Adipose tissue (tissue), 3 donors: ENCODE measurements around the gene GPC6. TPM values are rescaled to one million over a fixed set of nuclear protein-coding genes. Genes with fewer than 3 reads are reported as not detected.
"Not testable (repeated sequence)": the region's sequence is repeated elsewhere in the genome, so short reads cannot be mapped to it uniquely, and the experiment has no call there.

Source experiments
- H3K27ac ChIP-seq: one replicate; pipeline ENCODE4 v1.5.1; 2013; ENCODE audit warnings: low read depth, low read length
- WGBS, 3 donors: extraction: QIAGEN DNeasy Blood & Tissue Kit; methylation state at CpG; one replicate each; pipeline ENCODE4 v1.1.7; 2013; 5-methylcytosine and 5-hydroxymethylcytosine counted together
- polyA plus RNA-seq, 3 donors: library from polyadenylated mRNA; stranded (reverse); fragments of 200-250 nt; gene quantifications; one replicate each; pipeline ENCODE4 v1.2.3, GENCODE V29; 2013
- donor health status: healthy with polysubstance abuse.
- donor health status: Bipolar disorder and iron deficiency.
- donor health status: healthy.

The GPC6 gene
- polyA plus RNA-seq, 3 donors = 0.72 to 8.5 (median 5.8) TPM

DNA sequence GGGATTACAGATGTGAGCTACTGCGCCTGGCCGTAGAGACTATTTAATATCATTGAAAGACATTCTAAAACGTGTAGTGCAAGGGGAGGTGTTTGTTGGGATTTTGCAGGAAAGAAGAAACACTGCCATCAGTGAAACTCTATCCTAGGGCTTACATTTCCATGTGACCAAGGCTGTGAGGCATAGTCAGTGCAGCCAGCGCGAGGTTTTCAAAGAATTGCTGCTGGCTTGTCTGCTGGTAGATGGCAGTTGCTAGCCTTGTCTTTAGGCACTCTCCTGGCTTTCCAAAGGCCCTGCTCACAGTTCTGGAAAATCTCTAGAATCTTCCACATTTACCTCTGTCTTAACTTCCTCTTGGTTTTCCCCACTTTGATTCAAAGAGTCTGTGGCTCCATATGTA lies 77.5 kb downstream of the GPC6 start:
- 81 to 88% (median 85%) methylated on average over 5 of the region's 5 CpGs for WGBS, 3 donors
- H3K27ac ChIP-seq = no peak overlapping the region

- 40 to 66% (median 56%) methylated on average over 6 of the region's 6 CpGs for WGBS, 3 donors
- H3K27ac ChIP-seq = no peak overlapping the region
Observed at GRCh38 chr13:93304868-93305613, 78.4 kb downstream of the GPC6 start.

DNA sequence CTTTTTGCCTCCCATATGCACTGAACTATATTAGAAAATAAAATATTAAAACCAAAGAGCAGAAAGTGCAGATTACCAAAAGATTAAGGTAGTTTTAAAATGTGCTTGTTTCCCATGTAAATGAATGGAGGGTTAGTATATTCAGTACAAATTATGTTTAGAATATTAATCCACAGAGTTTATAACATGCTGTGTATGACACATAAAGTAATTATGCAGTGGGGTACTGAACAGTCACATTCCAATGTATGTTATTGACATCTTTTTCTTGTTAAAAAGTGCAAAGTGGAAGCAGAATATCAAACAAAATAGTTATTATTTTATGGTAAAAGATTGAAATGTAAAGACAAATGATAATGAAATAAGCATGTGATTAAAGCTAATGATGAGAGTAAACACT lies 79.3 kb downstream of the GPC6 start:
- no peak overlapping the region for H3K27ac ChIP-seq

GRCh38 chr13:93307136-93307535 lies 80.5 kb downstream of the GPC6 start:
- no peak overlapping the region for H3K27ac ChIP-seq

DNA sequence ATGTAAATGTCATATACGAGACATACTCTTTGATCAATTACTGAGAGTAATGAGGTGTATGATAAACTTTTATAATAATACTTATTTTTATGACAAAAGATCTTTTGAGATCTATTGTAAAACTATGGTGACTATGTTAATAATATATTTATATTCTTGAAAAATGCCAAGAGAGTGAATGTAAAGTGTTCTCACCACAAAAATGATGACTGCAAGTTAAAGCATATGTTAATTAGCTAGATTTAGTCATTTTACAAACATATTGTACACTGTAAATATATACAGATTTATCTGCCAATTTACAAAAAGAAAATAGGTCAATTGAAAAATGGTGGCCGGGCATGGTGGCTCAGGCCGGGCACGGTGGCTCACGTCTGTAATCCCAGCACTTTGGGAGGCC lies 81.0 kb downstream of the GPC6 start:
- WGBS, 3 donors = 86 to 97% (median 94%) methylated on average over 5 of the region's 5 CpGs
- H3K27ac ChIP-seq = no peak overlapping the region

GRCh38 chr13:93309886-93310523 lies 83.4 kb downstream of the GPC6 start:
- 53 to 63% (median 61%) methylated on average over 7 of the region's 7 CpGs for WGBS, 3 donors
- H3K27ac ChIP-seq = no peak overlapping the region

GRCh38 chr13:93316841-93317240 lies 90.2 kb downstream of the GPC6 start:
- no peak overlapping the region for H3K27ac ChIP-seq
- WGBS, 3 donors = 73 to 83% (median 74%) methylated on average over 3 of the region's 3 CpGs

GRCh38 chr13:93318534-93319254 lies 92.1 kb downstream of the GPC6 start:
- H3K27ac ChIP-seq = no peak overlapping the region
- 56 to 78% (median 59%) methylated on average over 4 of the region's 4 CpGs for WGBS, 3 donors

- WGBS, 3 donors = 75 to 90% (median 79%) methylated on average over 3 of the region's 3 CpGs
- no peak overlapping the region for H3K27ac ChIP-seq
Observed at GRCh38 chr13:93320942-93321341, 94.3 kb downstream of the GPC6 start.

DNA sequence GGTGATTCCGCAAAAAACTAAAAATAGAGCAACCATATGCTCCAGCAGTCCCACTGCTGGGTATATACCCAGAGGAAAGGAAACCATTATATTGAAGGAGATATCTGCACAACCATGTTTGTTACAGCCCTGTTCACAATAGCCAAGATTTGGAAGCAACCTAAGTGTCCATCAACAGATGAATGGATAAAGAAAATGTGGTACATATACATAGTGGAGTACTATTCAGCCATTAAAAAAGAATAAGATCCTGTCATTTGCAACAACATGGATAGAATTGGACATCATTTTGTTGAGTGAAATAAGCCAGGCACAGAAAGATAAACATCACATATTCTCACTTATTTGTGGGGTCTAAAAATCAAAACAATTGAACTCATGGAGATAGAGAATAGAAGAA lies 97.3 kb downstream of the GPC6 start:
- not testable (repeated sequence) for H3K27ac ChIP-seq
- 96 to 100% (median 96%) methylated on average over 1 of the region's 1 CpG for WGBS, 3 donors

GRCh38 chr13:93325303-93326233 lies 99.0 kb downstream of the GPC6 start:
- no peak overlapping the region for H3K27ac ChIP-seq
- 61 to 88% (median 63%) methylated on average over 1 of the region's 1 CpG for WGBS, 3 donors

GRCh38 chr13:93326234-93326811 lies 99.7 kb downstream of the GPC6 start:
- 62 to 80% (median 74%) methylated on average over 5 of the region's 5 CpGs for whole genome bisulfite sequencing, 3 donors
- no peak overlapping the region for H3K27ac ChIP-seq

- no peak overlapping the region for H3K27ac ChIP-seq
- WGBS, 3 donors = 31 to 54% (median 48%) methylated on average over 2 of the region's 2 CpGs
Observed at GRCh38 chr13:93328943-93329342, 102.3 kb downstream of the GPC6 start.

- no peak overlapping the region for H3K27ac ChIP-seq
- 80% methylated on average over 4 of the region's 4 CpGs for WGBS, 3 donors
Observed at GRCh38 chr13:93336728-93337127, 110.1 kb downstream of the GPC6 start.

DNA sequence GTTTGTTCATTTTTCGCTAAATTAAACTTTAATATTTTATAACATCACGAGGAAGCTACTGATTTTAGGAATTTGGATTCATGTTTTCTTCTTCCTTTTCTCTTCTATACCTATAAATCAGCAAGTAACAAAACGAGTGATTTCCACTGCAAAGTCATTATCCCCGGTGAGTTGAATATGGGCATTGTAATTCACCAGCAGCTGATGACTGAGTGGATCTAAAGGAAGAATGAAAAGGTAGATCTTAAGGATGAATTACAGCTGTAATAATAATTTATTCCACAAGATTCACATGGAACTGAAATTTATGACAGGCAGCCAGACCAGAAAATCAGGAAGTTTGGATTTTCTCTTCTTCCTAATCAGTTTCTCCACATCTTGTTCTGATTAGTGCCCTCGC lies 111.4 kb downstream of the GPC6 start:
- WGBS, 3 donors = 73 to 80% (median 74%) methylated on average over 5 of the region's 5 CpGs
- H3K27ac ChIP-seq = no peak overlapping the region

GRCh38 chr13:93338906-93339305 lies 112.3 kb downstream of the GPC6 start:
- WGBS, 3 donors = 65 to 83% (median 82%) methylated on average over 2 of the region's 2 CpGs
- no peak overlapping the region for H3K27ac ChIP-seq

- H3K27ac ChIP-seq = no peak overlapping the region
- 87 to 88% (median 88%) methylated on average over 4 of the region's 4 CpGs for WGBS, 3 donors
Observed at GRCh38 chr13:93339550-93339949, 112.9 kb downstream of the GPC6 start.

GRCh38 chr13:93341517-93341916 lies 114.9 kb downstream of the GPC6 start:
- WGBS, 3 donors = 87 to 93% (median 90%) methylated on average over 4 of the region's 4 CpGs
- no peak overlapping the region for H3K27ac ChIP-seq
